Right atrium auricular region (tissue), 2 donors: ENCODE data around the gene UBN1. TPM values are rescaled to one million over a fixed set of nuclear protein-coding genes. Genes with fewer than 3 reads are reported as not detected.

Source experiments
- DNase-seq: peaks from one replicate; pipeline ENCODE4 v3.0.0-alpha.2; 2019; ENCODE audit warnings: low spot score
- H3K27ac ChIP-seq, 2 donors: fragments of 200-600 bp; sonication (generic); 1 replicate in 1 of 2; 2 replicates in 1 of 2; pipeline ENCODE4 v1.5.1; 2016 to 2019
- H3K27me3 ChIP-seq, 2 donors: fragments of 200-600 bp; sonication (generic); one replicate each; pipeline versions ENCODE4 v1.5.1 to v1.6.0; 2017 to 2019
- H3K36me3 ChIP-seq: fragments of 200-600 bp; sonication (generic); one replicate; pipeline ENCODE4 v1.5.1; 2016
- H3K4me1 ChIP-seq, 2 donors: fragments of 200-600 bp; sonication (generic); one replicate each; pipeline versions ENCODE4 v1.5.1 to v1.6.0; 2017 to 2019
- H3K4me3 ChIP-seq, 2 donors: fragments of 200-600 bp; sonication (generic); 1 replicate in 1 of 2; 2 replicates in 1 of 2; pipeline ENCODE4 v1.5.1; 2017 to 2019; ENCODE audit warnings: mild to moderate bottlenecking in 1 of 2, moderate library complexity in 1 of 2
- H3K9me3 ChIP-seq, 2 donors: fragments of 200-600 bp; sonication (generic); one replicate each; pipeline ENCODE4 v1.5.1; 2019
- total RNA-seq, 2 donors: library from RNA; depleted of rRNA; stranded (reverse); fragments of >200 nt; gene quantifications; one replicate each; pipeline ENCODE4 v1.1.0, GENCODE V29; 2016
- TF ChIP-seq, protein P1 (sequence below), 2 donors: fragments of 200-600 bp; sonication (generic); IDR thresholded peaks; one replicate each; pipeline ENCODE4 v1.5.1; 2019; ENCODE audit warnings: antibody characterized with exemption in 2 of 2

UBN1 gene
- total RNA-seq, 2 donors from 2014 or later, result 26.1 to 29.7 TPM

DNA sequence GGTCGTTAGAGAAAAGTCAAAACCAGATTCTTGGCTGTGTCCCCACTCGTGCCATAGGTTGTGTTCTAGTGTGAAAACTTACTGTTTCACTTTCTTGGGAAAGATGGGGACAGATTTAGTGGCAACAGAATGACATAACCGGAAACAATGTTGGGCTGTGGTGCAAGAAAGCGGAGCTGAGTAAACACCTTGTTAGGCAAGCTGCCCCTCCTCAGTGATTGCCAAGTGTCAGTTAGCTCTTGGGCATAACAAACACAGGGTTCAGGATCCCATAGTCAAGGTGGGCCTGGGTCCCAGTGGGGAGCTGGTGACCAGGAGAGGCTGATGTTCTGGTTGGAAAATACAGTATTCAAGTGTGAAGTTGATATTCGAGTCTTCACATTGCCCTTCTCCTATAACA is 15.4 kb downstream of the UBN1 start:
- DNase-seq, result no peak
- peaks cover 45% of the 10 kb centered on the region for H3K36me3 ChIP-seq
- H3K4me1 ChIP-seq, result peaks cover 0 to 44% of the 10 kb centered on the region in 2 donors

DNA sequence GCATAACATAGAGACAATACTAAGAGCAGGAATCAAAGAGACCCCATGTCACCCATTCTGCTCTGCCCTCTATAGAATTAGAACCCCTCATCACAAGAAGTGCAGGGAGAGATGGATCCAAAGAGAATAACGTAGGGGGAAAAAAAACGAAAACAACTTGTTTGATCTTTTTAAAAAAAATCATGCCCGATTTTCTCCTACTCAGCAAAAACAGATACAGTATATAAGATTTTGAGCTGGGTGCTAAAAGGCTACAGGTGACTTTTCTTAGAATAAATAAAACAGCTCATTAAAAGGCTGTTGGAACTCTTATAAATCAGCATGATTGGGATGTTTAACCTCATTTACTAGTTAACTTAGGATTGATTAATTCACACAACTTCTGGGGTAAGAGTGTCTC is 17.4 kb downstream of the UBN1 start:
- H3K4me3 ChIP-seq, result no peak overlapping the region
- no peak for DNase-seq
- TF ChIP-seq, protein P1, sequence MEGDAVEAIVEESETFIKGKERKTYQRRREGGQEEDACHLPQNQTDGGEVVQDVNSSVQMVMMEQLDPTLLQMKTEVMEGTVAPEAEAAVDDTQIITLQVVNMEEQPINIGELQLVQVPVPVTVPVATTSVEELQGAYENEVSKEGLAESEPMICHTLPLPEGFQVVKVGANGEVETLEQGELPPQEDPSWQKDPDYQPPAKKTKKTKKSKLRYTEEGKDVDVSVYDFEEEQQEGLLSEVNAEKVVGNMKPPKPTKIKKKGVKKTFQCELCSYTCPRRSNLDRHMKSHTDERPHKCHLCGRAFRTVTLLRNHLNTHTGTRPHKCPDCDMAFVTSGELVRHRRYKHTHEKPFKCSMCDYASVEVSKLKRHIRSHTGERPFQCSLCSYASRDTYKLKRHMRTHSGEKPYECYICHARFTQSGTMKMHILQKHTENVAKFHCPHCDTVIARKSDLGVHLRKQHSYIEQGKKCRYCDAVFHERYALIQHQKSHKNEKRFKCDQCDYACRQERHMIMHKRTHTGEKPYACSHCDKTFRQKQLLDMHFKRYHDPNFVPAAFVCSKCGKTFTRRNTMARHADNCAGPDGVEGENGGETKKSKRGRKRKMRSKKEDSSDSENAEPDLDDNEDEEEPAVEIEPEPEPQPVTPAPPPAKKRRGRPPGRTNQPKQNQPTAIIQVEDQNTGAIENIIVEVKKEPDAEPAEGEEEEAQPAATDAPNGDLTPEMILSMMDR (IDR thresholded peaks at IDR 0.05), result no peak
- H3K4me1 ChIP-seq, result peaks cover 0 to 37% of the 10 kb centered on the region in 2 donors
- H3K27me3 ChIP-seq, result no peaks in the 10 kb centered on the region
- no peak overlapping the region for H3K27ac ChIP-seq
- no peaks in the 10 kb centered on the region for H3K9me3 ChIP-seq
- peaks cover 35% of the 10 kb centered on the region for H3K36me3 ChIP-seq

More for the DNA sequence above, 15.4 kb downstream of the UBN1 start:
- H3K4me3 ChIP-seq, result no peak overlapping the region
- H3K9me3 ChIP-seq, result no peaks in the 10 kb centered on the region
- TF ChIP-seq, protein P1 (IDR thresholded peaks at IDR 0.05), result no peak
- no peaks in the 10 kb centered on the region for H3K27me3 ChIP-seq
- H3K27ac ChIP-seq, result no peak overlapping the region

DNA sequence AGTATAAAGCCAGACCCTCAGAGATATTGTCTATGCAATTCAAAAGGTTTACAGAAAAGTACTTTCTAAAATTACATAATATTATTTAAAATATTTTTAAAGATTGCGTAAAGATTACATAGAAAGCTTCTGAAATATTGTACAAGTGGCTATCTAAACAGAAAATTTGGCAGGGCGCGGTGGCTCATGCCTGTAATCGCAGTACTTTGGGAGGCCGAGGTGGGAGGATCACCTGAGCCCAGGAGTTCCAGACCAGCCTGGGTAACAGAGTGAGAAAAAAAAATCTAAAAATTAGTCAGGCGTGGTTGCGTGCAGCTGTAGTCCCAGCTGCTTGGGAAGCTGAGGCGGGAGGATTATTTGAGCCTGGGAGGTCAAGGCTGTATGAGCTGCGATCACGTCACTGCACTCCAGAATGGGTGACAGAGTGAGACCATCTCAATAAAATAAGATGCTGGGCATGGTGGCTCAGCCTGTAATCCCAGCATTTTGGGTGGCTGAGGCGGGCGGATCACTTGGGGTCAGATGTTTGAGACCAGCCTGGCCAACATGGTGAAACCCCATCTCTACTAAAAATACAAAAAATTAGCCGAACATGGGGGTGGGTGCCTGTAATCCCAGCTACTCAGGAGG is 18.1 kb downstream of the UBN1 start:
- Histone ChIP-seq H3K36me3 (peaks cover 35% of the 10 kb centered on the region), H3K27ac (no peak overlapping the region), H3K27me3 (no peaks in the 10 kb centered on the region), H3K4me3 (no peak overlapping the region), H3K9me3 (no peaks in the 10 kb centered on the region), H3K4me1 (peaks cover 0 to 32% of the 10 kb centered on the region in 2 donors)
- TF ChIP-seq, protein P1 (IDR thresholded peaks at IDR 0.05), result no peak
- DNase-seq, result no peak

DNA sequence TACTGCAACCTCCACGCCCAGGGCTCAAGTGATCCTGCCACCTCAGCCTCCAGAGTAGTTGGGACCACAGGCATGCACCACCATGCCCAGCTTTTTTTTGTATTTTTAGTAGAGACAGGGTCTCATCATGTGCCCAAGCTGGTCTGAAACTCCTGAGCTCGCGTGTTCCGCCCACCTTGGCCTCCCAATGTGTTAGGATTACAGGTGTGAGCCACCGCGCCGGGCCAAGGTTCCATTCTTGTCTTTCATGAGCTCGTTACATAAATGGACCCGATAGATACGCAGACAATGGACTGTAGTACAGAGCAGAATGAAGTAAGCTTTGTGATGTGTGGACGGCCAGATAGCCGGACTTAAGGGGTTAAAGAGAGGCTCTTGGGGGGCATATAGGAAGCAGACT is 19.3 kb downstream of the UBN1 start:
- peaks cover 35% of the 10 kb centered on the region for H3K36me3 ChIP-seq
- no peak for DNase-seq

DNA sequence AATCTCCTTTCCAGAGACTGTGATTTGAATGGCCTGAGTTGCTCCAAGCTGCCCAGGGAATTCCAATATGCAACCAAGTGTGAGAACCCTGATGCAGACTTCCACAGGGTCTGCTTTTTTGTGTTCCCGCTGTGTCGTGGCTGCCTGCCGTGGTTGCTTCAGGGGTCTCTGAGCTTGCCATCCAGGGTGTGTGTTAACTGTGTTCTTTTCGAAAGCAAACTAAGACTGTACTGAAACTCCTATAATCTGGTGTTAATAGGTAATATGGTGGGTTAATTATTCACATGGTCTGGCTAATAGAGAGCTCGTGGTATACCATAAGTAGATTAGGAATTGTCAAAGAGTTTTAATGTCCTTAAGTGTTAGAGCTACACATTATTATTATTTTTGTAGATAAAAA is 20.7 kb downstream of the UBN1 start:
- H3K27me3 ChIP-seq, result no peaks in the 10 kb centered on the region
- no peak for DNase-seq
- peaks cover 44% of the 10 kb centered on the region for H3K36me3 ChIP-seq
- H3K9me3 ChIP-seq, result no peaks in the 10 kb centered on the region
- H3K4me1 ChIP-seq, result peaks cover 0 to 18% of the 10 kb centered on the region in 2 donors
- H3K4me3 ChIP-seq, result no peak overlapping the region
- TF ChIP-seq, protein P1 (IDR thresholded peaks at IDR 0.05), result no peak
- no peak overlapping the region for H3K27ac ChIP-seq

More for the DNA sequence above, 19.3 kb downstream of the UBN1 start:
- Histone ChIP-seq H3K9me3 (no peaks in the 10 kb centered on the region), H3K4me1 (peaks cover 0 to 25% of the 10 kb centered on the region in 2 donors), H3K27me3 (no peaks in the 10 kb centered on the region), H3K4me3 (no peak overlapping the region), H3K27ac (no peak overlapping the region)
- TF ChIP-seq, protein P1 (IDR thresholded peaks at IDR 0.05), result no peak

DNA sequence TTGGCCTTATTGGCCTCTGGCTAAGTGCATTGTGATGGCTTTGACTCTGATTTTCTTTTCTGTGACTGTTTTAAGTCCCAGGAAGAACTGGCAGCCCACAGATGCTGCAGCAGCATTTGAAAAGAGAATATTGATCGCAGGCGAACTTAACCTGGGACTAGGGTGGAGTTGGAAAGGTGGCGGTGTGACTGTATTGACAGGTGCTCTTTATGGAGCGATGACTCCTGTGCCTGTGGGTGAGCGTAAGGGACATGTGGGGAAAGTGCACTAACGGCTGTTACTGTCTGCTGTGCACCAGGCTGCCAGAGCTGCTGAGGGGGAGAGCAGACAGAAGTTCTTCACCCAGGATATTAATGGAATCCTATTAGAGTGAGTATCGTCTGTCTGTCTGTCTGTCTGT is 21.3 kb downstream of the UBN1 start:
- TF ChIP-seq, protein P1 (IDR thresholded peaks at IDR 0.05), result no peak
- no peaks in the 10 kb centered on the region for H3K9me3 ChIP-seq
- no peak for DNase-seq
- H3K27me3 ChIP-seq, result no peaks in the 10 kb centered on the region
- H3K4me3 ChIP-seq, result no peak overlapping the region
- H3K27ac ChIP-seq, result no peak overlapping the region
- H3K4me1 ChIP-seq, result peaks cover 0 to 13% of the 10 kb centered on the region in 2 donors
- peaks cover 49% of the 10 kb centered on the region for H3K36me3 ChIP-seq
